Caco-2 (cell line): Measurements from ENCODE around the gene BTC. TPM values are rescaled to one million over a fixed set of nuclear protein-coding genes. Genes with fewer than 3 reads are reported as not detected.

Experiments used
- BruUV-seq: library from RNA; stranded (reverse); fragments of 400-500 nt; replicated peaks from 2 replicates; lab custom pipeline; 2021; lab: Mats Ljungman, UMichigan
- CTCF ChIA-PET: fragments of 300-600 bp; sonication (Branson Sonifier 250); formaldehyde crosslinking; loops from one replicate; lab custom pipeline; 2022; ENCODE audit warnings: antibody characterized with exemption; lab: Charles Lee
- POLR2A ChIA-PET: fragments of 300-600 bp; sonication (Branson Sonifier 250); formaldehyde crosslinking; loops from one replicate; lab custom pipeline; 2022; ENCODE audit warnings: antibody characterized with exemption; lab: Charles Lee
- DNase-seq, 2 experiments: peaks; one replicate each; pipeline versions ENCODE4 v3.0.0 to v3.0.0-alpha.2; 2020 to 2022
- H3K27me3 ChIP-seq: replicated peaks from 2 replicates; pipeline ENCODE4 v1.6.0; 2011; ENCODE audit warnings: low read length; ENCODE audit not compliant: control insufficient read depth, insufficient read depth
- H3K36me3 ChIP-seq: 2 replicates; pipeline ENCODE4 v1.5.1; 2011; ENCODE audit warnings: low read length; ENCODE audit not compliant: control insufficient read depth, insufficient read depth
- H3K4me1 ChIP-seq: fragments of 250-450 bp; sonication (Bioruptor Pico); 2 replicates; pipeline ENCODE4 v1.5.1; 2020; ENCODE audit warnings: mild to moderate bottlenecking
- H3K4me3 ChIP-seq: 2 replicates; pipeline ENCODE4 v1.5.1; 2011; ENCODE audit warnings: low read depth, mild to moderate bottlenecking, control low read depth, low read length
- H3K9me3 ChIP-seq: fragments of 250-450 bp; sonication (Bioruptor Pico); 2 replicates; pipeline ENCODE4 v1.5.1; 2020; ENCODE audit warnings: mild to moderate bottlenecking, moderate library complexity
- H3K27ac Mint-ChIP-seq: one replicate; pipeline ENCODE4 v1.8.0; 2022; ENCODE audit warnings: mixed read lengths; ENCODE audit not compliant: unreplicated experiment
- H3K27me3 Mint-ChIP-seq: one replicate; pipeline ENCODE4 v1.8.0; 2022; ENCODE audit warnings: mixed read lengths; ENCODE audit not compliant: insufficient read depth, unreplicated experiment
- H3K36me3 Mint-ChIP-seq: one replicate; pipeline ENCODE4 v1.8.0; 2022; ENCODE audit warnings: mild to moderate bottlenecking, mixed read lengths; ENCODE audit not compliant: insufficient read depth, unreplicated experiment
- H3K4me1 Mint-ChIP-seq: one replicate; pipeline ENCODE4 v1.8.0; 2022; ENCODE audit warnings: low read depth, mixed read lengths; ENCODE audit not compliant: unreplicated experiment
- H3K4me3 Mint-ChIP-seq: one replicate; pipeline ENCODE4 v1.8.0; 2022; ENCODE audit warnings: mild to moderate bottlenecking, moderate library complexity, mixed read lengths; ENCODE audit not compliant: unreplicated experiment
- H3K9me3 Mint-ChIP-seq: one replicate; pipeline ENCODE4 v1.8.0; 2022; ENCODE audit warnings: mixed read lengths; ENCODE audit not compliant: unreplicated experiment
- CTCF ChIP-seq, 2 experiments: fragments of 200-600 bp in 1 of 2; IDR thresholded peaks; 1 replicate in 1 of 2; 2 replicates in 1 of 2; pipeline versions ENCODE4 v1.5.1 to v1.8.0; 2011 to 2022; ENCODE audit warnings: antibody characterized with exemption in 1 of 2, control low read depth in 1 of 2, inconsistent platforms in 1 of 2, low read depth in 1 of 2, low read length in 1 of 2, mild to moderate bottlenecking in 1 of 2, moderate library complexity in 1 of 2; ENCODE audit not compliant: insufficient read depth in 1 of 2, severe bottlenecking in 1 of 2, unreplicated experiment in 1 of 2
- intact Hi-C: fragments of 100-400 bp; cut with micrococcal nuclease; formaldehyde crosslinking; loops from one replicate; pipeline ENCODE4 v1.10.0; 2022; ENCODE audit not compliant: unreplicated experiment
- total RNA-seq: library from RNA; stranded (reverse); gene quantifications from 2 replicates; pipeline ENCODE4 v1.2.3, GENCODE V29; 2022

The BTC gene
- total RNA-seq, 1 experiment from 2014 or later = 0.09 TPM

- no peak for DNase-seq
- ChIA-PET POLR2A (no interaction called here), CTCF (no interaction called here)
- Mint-ChIP-seq H3K4me1 (no peaks in the 10 kb centered on the region), H3K36me3 (no peaks in the 10 kb centered on the region), H3K4me3 (no peak overlapping the region), H3K9me3 (no peaks in the 10 kb centered on the region), H3K27ac (no peak overlapping the region), H3K27me3 (peaks cover 14% of the 10 kb centered on the region)
- H3K4me3 ChIP-seq = no peak overlapping the region
- BruUV-seq = no TSS peak
- no peak for TF ChIP-seq CTCF (IDR thresholded peaks at IDR 0.05; ENCODE audit: insufficient read depth in 1 of 2, low read depth in 1 of 2, low read length in 1 of 2, severe bottlenecking in 1 of 2, unreplicated experiment in 1 of 2)
- H3K9me3 ChIP-seq = no peaks in the 10 kb centered on the region
- H3K27me3 ChIP-seq = no peaks in the 10 kb centered on the region
- no peaks in the 10 kb centered on the region for H3K4me1 ChIP-seq
- no peaks in the 10 kb centered on the region for H3K36me3 ChIP-seq
- intact Hi-C loops = no loop called here
These were observed 6.0 kb upstream of the BTC start for GRCh38 chr4:74800310-74800709.

DNA sequence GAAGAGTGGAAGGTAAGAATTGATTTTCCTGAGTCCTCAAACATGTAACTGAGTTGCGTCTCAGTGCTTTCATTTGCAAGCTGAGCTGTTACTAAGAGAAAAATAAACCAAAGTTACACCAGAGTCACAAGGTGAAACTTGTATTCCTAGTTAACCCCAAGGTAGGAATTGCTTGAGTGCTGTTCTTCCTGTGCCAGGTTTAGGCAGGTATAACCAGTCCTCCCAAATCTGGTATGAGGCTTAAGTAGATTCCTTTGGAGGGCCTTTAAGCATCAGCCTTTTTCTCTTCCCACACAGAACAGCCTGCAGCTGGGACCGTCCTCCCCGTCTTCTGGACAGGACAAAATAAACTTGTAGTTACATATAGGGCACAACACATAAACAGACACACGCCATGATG is 2.3 kb upstream of the BTC start:
- Histone ChIP-seq H3K4me1 (no peaks in the 10 kb centered on the region), H3K4me3 (no peak overlapping the region), H3K36me3 (no peaks in the 10 kb centered on the region), H3K27me3 (0 out of 2 replicates have a peak, but pooled peaks cover 1% of the 10 kb centered on the region), H3K9me3 (no peaks in the 10 kb centered on the region)
- Mint-ChIP-seq H3K36me3 (no peaks in the 10 kb centered on the region), H3K4me3 (no peak overlapping the region), H3K9me3 (no peaks in the 10 kb centered on the region), H3K27ac (no peak overlapping the region), H3K27me3 (peaks cover 29% of the 10 kb centered on the region), H3K4me1 (peaks cover 7% of the 10 kb centered on the region)
- BruUV-seq = no TSS peak
- no peak for DNase-seq
- POLR2A ChIA-PET = no interaction called here
- TF ChIP-seq CTCF (IDR thresholded peaks at IDR 0.05; ENCODE audit: insufficient read depth in 1 of 2, low read depth in 1 of 2, low read length in 1 of 2, severe bottlenecking in 1 of 2, unreplicated experiment in 1 of 2) = no peak
- intact Hi-C loops = no loop called here
- CTCF ChIA-PET = no interaction called here

GRCh38 chr4:74793757-74794381 is 454 bp downstream of the BTC start:
- H3K27ac Mint-ChIP-seq = peak overlapping the region; percentile 54
- Histone ChIP-seq H3K27me3 (0 out of 2 replicates have a peak, but pooled peaks cover 1% of the 10 kb centered on the region), H3K4me1 (no peaks in the 10 kb centered on the region), H3K4me3 (peak overlapping the region; percentile 43), H3K36me3 (no peaks in the 10 kb centered on the region), H3K9me3 (no peaks in the 10 kb centered on the region)
- H3K36me3 Mint-ChIP-seq = no peaks in the 10 kb centered on the region
- TF ChIP-seq CTCF (IDR thresholded peaks at IDR 0.05; ENCODE audit: insufficient read depth in 1 of 2, low read depth in 1 of 2, low read length in 1 of 2, severe bottlenecking in 1 of 2, unreplicated experiment in 1 of 2) = peak; percentile 12 to 72
- H3K27me3 Mint-ChIP-seq = peaks cover 26% of the 10 kb centered on the region
- ChIA-PET POLR2A (no interaction called here), CTCF (interaction anchor here (0.6 to 1.4 kb wide), 6 partner anchors 12 to 474 kb away, joined by 3 to 6 read pairs (median 3); no protein-coding TSS in a partner anchor)
- no TSS peak for BruUV-seq
- H3K9me3 Mint-ChIP-seq = no peaks in the 10 kb centered on the region
- peak overlapping the region; percentile 89 for H3K4me3 Mint-ChIP-seq
- peak; percentile 57 to 64 for DNase-seq
- intact Hi-C loops = loop anchor here (5.0 kb wide), 3 partner anchors 102 to 472 kb away; no protein-coding TSS in a partner anchor
- peaks cover 7% of the 10 kb centered on the region for H3K4me1 Mint-ChIP-seq
